ENCODE data around the gene NEURL3.
"Not testable (repeated sequence)": the region's sequence is repeated elsewhere in the genome, so short reads cannot be mapped to it uniquely, and the experiment has no call there.

The NEURL3 gene

GRCh38 chr2:96499061-96499960, 5.8 kb downstream of the NEURL3 start:
- Histone ChIP-seq H3K9me3 (ENCODE audit: insufficient read depth, low read depth, low read length) (no peaks in the 10 kb centered on the region), H3K27me3 (ENCODE audit: insufficient read depth, low read length) (no peaks in the 10 kb centered on the region), H3K4me1 (ENCODE audit: insufficient read depth, low read length) (no peaks in the 10 kb centered on the region), H3K4me3 (ENCODE audit: low read length) (no peak overlapping the region), H3K9ac (ENCODE audit: low read depth, low read length) (no peak overlapping the region), H3K36me3 (ENCODE audit: insufficient read depth, low read depth, low read length) (no peaks in the 10 kb centered on the region), H3K27ac (ENCODE audit: low read length) (no peak overlapping the region)

GRCh38 chr2:96498611-96499010, 6.5 kb downstream of the NEURL3 start:
- not testable (repeated sequence) for H3K9me3 ChIP-seq (ENCODE audit: insufficient read depth, low read depth, low read length); H3K27me3 ChIP-seq (ENCODE audit: insufficient read depth, low read length); H3K36me3 ChIP-seq (ENCODE audit: insufficient read depth, low read depth, low read length); H3K4me1 ChIP-seq (ENCODE audit: insufficient read depth, low read length); H3K9ac ChIP-seq (ENCODE audit: low read depth, low read length); H3K27ac ChIP-seq (ENCODE audit: low read length); H3K4me3 ChIP-seq (ENCODE audit: low read length)

GRCh38 chr2:96498021-96498431, 7.1 kb downstream of the NEURL3 start:
- no peaks in the 10 kb centered on the region for H3K4me1 ChIP-seq (ENCODE audit: insufficient read depth, low read length)
- no peaks in the 10 kb centered on the region for H3K27me3 ChIP-seq (ENCODE audit: insufficient read depth, low read length)
- H3K9ac ChIP-seq (ENCODE audit: low read depth, low read length), result no peak overlapping the region
- no peaks in the 10 kb centered on the region for H3K36me3 ChIP-seq (ENCODE audit: insufficient read depth, low read depth, low read length)
- no peak overlapping the region for H3K27ac ChIP-seq (ENCODE audit: low read length)
- no peak overlapping the region for H3K4me3 ChIP-seq (ENCODE audit: low read length)
- no peaks in the 10 kb centered on the region; the same call in 1 of the 2 replicates for H3K9me3 ChIP-seq (ENCODE audit: insufficient read depth, low read depth, low read length)

DNA sequence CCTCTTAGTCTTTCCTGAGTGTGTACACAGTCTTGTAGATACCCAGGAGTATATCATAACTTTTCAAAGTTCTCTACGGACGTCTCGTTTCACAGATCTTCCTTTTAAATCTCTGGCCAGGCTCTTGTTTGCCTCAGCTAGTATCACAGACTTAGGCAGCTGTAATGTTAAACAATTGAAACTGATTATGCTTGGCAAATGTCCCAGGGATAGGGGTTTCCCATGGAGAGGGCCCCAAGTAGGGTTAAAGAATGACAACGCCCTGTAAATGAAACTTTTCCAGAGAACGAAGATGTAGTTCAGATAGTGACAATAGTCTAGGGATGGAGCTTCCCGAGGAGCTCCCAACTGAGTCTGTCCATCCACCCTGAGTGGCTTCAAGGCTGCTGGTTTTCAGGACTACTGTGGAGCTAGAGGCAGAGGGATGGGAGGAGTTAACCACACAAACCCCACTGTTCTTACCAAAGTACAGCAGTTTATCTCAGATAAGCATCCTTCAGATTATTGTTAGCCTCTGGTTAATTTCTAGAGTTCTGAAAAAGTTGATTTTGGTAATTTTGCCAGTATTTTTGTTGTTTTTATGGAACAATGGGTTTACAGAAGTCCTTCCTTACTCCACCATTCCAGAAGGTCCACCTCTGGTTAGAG, 9.1 kb downstream of the NEURL3 start:
- Histone ChIP-seq H3K27ac (ENCODE audit: low read length) (no peak overlapping the region), H3K9me3 (ENCODE audit: insufficient read depth, low read depth, low read length) (no peaks in the 10 kb centered on the region; the same call in 1 of the 2 replicates), H3K4me3 (ENCODE audit: low read length) (no peak overlapping the region), H3K9ac (ENCODE audit: low read depth, low read length) (no peak overlapping the region), H3K27me3 (ENCODE audit: insufficient read depth, low read length) (no peaks in the 10 kb centered on the region), H3K36me3 (ENCODE audit: insufficient read depth, low read depth, low read length) (no peaks in the 10 kb centered on the region), H3K4me1 (ENCODE audit: insufficient read depth, low read length) (no peaks in the 10 kb centered on the region)

DNA sequence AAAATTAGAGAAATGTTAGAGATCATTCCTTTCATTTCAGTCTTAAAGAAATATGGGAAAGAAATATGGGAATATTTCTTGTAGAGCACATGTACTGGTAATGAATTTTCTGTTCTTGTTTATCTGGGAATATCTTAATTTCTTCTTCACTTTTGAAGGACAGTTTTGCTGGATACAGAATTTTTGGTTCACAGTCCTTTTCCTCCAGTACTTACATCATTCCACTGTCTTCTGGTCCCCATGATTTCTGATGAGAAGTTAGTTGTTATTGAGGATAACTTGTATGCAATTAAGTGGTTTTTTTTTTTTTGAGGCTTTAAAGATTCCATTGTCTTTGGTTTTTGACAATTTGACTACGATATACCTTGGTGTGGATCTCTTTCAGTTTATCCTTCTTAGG, 11.0 kb downstream of the NEURL3 start:
- no peaks in the 10 kb centered on the region for H3K36me3 ChIP-seq (ENCODE audit: insufficient read depth, low read depth, low read length)
- H3K9ac ChIP-seq (ENCODE audit: low read depth, low read length), result no peak overlapping the region
- no peak overlapping the region for H3K4me3 ChIP-seq (ENCODE audit: low read length)
- H3K27me3 ChIP-seq (ENCODE audit: insufficient read depth, low read length), result no peaks in the 10 kb centered on the region
- H3K4me1 ChIP-seq (ENCODE audit: insufficient read depth, low read length), result no peaks in the 10 kb centered on the region
- H3K27ac ChIP-seq (ENCODE audit: low read length), result no peak overlapping the region
- no peaks in the 10 kb centered on the region; the same call in 1 of the 2 replicates for H3K9me3 ChIP-seq (ENCODE audit: insufficient read depth, low read depth, low read length)

GRCh38 chr2:96493072-96493471, 12.1 kb downstream of the NEURL3 start:
- H3K4me1 ChIP-seq (ENCODE audit: insufficient read depth, low read length), result no peaks in the 10 kb centered on the region
- H3K36me3 ChIP-seq (ENCODE audit: insufficient read depth, low read depth, low read length), result no peaks in the 10 kb centered on the region
- no peaks in the 10 kb centered on the region; the same call in 1 of the 2 replicates for H3K9me3 ChIP-seq (ENCODE audit: insufficient read depth, low read depth, low read length)
- H3K4me3 ChIP-seq (ENCODE audit: low read length), result no peak overlapping the region
- H3K9ac ChIP-seq (ENCODE audit: low read depth, low read length), result no peak overlapping the region
- no peaks in the 10 kb centered on the region for H3K27me3 ChIP-seq (ENCODE audit: insufficient read depth, low read length)
- H3K27ac ChIP-seq (ENCODE audit: low read length), result no peak overlapping the region

GRCh38 chr2:96491860-96492497, 13.2 kb downstream of the NEURL3 start:
- Histone ChIP-seq H3K9ac (ENCODE audit: low read depth, low read length) (no peak overlapping the region), H3K27me3 (ENCODE audit: insufficient read depth, low read length) (no peaks in the 10 kb centered on the region), H3K27ac (ENCODE audit: low read length) (no peak overlapping the region), H3K4me1 (ENCODE audit: insufficient read depth, low read length) (no peaks in the 10 kb centered on the region), H3K9me3 (ENCODE audit: insufficient read depth, low read depth, low read length) (no peaks in the 10 kb centered on the region; the same call in 1 of the 2 replicates), H3K4me3 (ENCODE audit: low read length) (no peak overlapping the region), H3K36me3 (ENCODE audit: insufficient read depth, low read depth, low read length) (no peaks in the 10 kb centered on the region)

GRCh38 chr2:96489663-96490062, 15.5 kb downstream of the NEURL3 start:
- Histone ChIP-seq H3K27ac (ENCODE audit: low read length) (no peak overlapping the region), H3K9ac (ENCODE audit: low read depth, low read length) (no peak overlapping the region)

DNA sequence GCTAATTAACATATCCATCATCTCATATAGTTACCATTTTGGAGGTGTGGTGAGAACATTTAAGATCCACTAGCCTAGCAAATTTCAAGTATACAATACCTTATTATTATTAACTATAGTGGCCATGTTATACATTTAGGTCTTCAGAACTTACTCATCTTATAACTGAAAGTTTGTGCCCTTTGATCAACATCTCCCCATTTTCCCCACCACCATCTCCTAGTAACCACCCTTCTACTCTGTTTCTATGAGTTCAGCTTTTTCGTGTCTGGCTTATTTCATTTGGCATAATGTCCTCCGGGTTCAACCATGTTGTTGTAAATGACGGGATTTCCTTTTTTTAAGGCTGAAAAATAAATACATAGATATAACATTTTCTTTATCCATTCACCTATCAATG, 15.9 kb downstream of the NEURL3 start:
- no peaks in the 10 kb centered on the region; the same call in 1 of the 2 replicates for H3K9me3 ChIP-seq (ENCODE audit: insufficient read depth, low read depth, low read length)
- H3K36me3 ChIP-seq (ENCODE audit: insufficient read depth, low read depth, low read length), result no peaks in the 10 kb centered on the region
- H3K9ac ChIP-seq (ENCODE audit: low read depth, low read length), result no peak overlapping the region
- no peak overlapping the region for H3K27ac ChIP-seq (ENCODE audit: low read length)
- peaks cover 8% of the 10 kb centered on the region; the same call in 1 of the 2 replicates for H3K27me3 ChIP-seq (ENCODE audit: insufficient read depth, low read length)
- no peak overlapping the region for H3K4me3 ChIP-seq (ENCODE audit: low read length)
- H3K4me1 ChIP-seq (ENCODE audit: insufficient read depth, low read length), result 0 out of 2 replicates have a peak, but pooled peaks cover 3% of the 10 kb centered on the region

More at GRCh38 chr2:96489663-96490062, 15.5 kb downstream of the NEURL3 start:
- H3K4me3 ChIP-seq (ENCODE audit: low read length), result no peak overlapping the region
- peaks cover 8% of the 10 kb centered on the region; the same call in 1 of the 2 replicates for H3K27me3 ChIP-seq (ENCODE audit: insufficient read depth, low read length)
- 0 out of 2 replicates have a peak, but pooled peaks cover 3% of the 10 kb centered on the region for H3K4me1 ChIP-seq (ENCODE audit: insufficient read depth, low read length)
- H3K36me3 ChIP-seq (ENCODE audit: insufficient read depth, low read depth, low read length), result no peaks in the 10 kb centered on the region
- no peaks in the 10 kb centered on the region; the same call in 1 of the 2 replicates for H3K9me3 ChIP-seq (ENCODE audit: insufficient read depth, low read depth, low read length)

DNA sequence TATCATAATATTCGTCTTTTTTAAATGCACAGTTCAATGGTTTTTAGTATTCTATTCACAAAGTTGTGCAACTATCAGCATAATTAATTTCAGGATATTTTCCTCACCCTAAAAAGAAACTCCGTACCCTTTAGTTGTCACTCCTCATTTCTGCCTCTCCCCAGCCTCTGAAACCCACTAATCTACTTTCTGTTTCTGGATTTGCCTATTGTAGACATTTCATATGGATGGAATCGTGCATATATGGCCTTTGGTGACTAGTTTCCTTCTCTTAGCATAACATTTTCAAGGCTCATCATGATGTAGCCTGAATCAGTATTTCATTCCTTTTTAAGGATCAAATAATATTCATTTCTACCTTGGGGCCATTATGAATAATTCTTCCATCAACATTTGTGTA, 18.5 kb downstream of the NEURL3 start:
- H3K36me3 ChIP-seq (ENCODE audit: insufficient read depth, low read depth, low read length), result no peaks in the 10 kb centered on the region
- peaks cover 8% of the 10 kb centered on the region; the same call in 1 of the 2 replicates for H3K27me3 ChIP-seq (ENCODE audit: insufficient read depth, low read length)
- H3K27ac ChIP-seq (ENCODE audit: low read length), result no peak overlapping the region
- H3K4me3 ChIP-seq (ENCODE audit: low read length), result peak overlapping the region; percentile 38; the same call in 1 of the 2 replicates
- H3K4me1 ChIP-seq (ENCODE audit: insufficient read depth, low read length), result 0 out of 2 replicates have a peak, but pooled peaks cover 3% of the 10 kb centered on the region
- no peaks in the 10 kb centered on the region for H3K9me3 ChIP-seq (ENCODE audit: insufficient read depth, low read depth, low read length)
- peak overlapping the region; percentile 42; the same call in 1 of the 2 replicates for H3K9ac ChIP-seq (ENCODE audit: low read depth, low read length)

Measured in iPS-20b (cell line).